MG63 (cell line): ENCODE data around the gene RTP3. TPM values are rescaled to one million over a fixed set of nuclear protein-coding genes. Genes with fewer than 3 reads are reported as not detected.

Source experiments
- DNase-seq: peaks from one replicate; pipeline ENCODE4 v3.0.0-alpha.2; 2020
- H3K27me3 ChIP-seq: fragments of 250-450 bp; sonication (Bioruptor Pico); 2 replicates; pipeline ENCODE4 v1.5.1; 2020; ENCODE audit warnings: mild to moderate bottlenecking, moderate library complexity
- H3K36me3 ChIP-seq: fragments of 250-450 bp; sonication (Bioruptor Pico); 2 replicates; pipeline ENCODE4 v1.5.1; 2020; ENCODE audit warnings: mild to moderate bottlenecking, moderate library complexity
- H3K4me3 ChIP-seq: fragments of 250-450 bp; sonication (Bioruptor Pico); 2 replicates; pipeline ENCODE4 v1.5.1; 2020; ENCODE audit warnings: mild to moderate bottlenecking, moderate library complexity
- H3K9me3 ChIP-seq: fragments of 250-450 bp; sonication (Bioruptor Pico); 2 replicates; pipeline ENCODE4 v1.5.1; 2020; ENCODE audit warnings: mild to moderate bottlenecking, moderate library complexity
- total RNA-seq: library from RNA; depleted of rRNA; stranded (reverse); fragments of >200 nt; shearing (Covaris generic); gene quantifications from 2 replicates; pipeline ENCODE4 v1.2.3, GENCODE V29; 2014; ENCODE audit warnings: low replicate concordance

The RTP3 gene
- total RNA-seq, 1 experiment from 2014 or later, result not detected

DNA sequence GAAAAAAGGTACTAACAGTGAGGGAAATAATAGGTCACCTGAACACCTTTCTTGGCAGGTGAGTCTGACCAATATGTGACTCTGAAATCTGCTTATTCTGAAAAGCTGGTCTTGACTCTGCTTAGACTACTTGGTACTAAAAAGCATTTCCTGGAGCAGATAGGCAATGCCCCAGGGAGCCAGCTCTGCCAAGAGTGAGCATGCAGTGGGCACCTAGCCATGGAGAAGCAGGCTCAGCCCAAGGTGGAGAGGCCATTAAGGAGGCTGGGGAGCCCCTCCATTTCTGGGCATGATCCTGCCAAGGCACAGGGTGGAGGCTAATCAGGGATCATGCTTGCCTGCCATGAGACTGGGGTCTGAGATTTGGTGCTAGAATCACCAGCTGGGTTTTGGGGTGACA, 31.5 kb upstream of the RTP3 start:
- Histone ChIP-seq H3K4me3 (no peak overlapping the region), H3K9me3 (no peaks in the 10 kb centered on the region), H3K27me3 (no peaks in the 10 kb centered on the region), H3K36me3 (no peaks in the 10 kb centered on the region)
- DNase-seq, result peak; percentile 74

DNA sequence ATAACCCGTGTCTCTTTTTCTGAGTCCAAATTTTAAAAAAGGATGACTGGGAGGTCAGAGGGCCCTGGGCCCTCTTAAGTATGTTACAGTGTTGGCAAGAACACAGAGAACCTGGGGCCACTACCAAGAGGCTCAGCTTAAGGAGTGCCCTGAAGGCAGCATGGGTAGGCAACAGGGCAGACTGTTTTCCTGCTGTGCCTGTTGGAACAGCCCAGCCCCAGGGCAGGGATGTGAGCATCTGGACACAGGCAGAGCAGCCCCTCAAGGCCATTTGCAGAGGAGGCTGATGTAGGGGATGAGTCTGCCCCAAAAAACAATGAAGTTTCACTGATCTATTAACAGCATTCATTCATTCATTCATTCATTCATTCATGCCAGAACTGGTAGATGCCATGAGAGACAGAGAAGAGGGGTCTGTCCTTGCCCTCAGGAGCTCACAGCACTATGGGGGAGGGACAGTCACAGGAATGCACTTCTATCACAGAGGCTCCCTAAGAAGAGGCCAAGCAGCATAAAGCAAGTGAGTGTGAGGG, 30.8 kb upstream of the RTP3 start:
- H3K4me3 ChIP-seq, result no peak overlapping the region
- no peaks in the 10 kb centered on the region for H3K9me3 ChIP-seq
- H3K36me3 ChIP-seq, result no peaks in the 10 kb centered on the region
- DNase-seq, result peak; percentile 29
- H3K27me3 ChIP-seq, result no peaks in the 10 kb centered on the region

DNA sequence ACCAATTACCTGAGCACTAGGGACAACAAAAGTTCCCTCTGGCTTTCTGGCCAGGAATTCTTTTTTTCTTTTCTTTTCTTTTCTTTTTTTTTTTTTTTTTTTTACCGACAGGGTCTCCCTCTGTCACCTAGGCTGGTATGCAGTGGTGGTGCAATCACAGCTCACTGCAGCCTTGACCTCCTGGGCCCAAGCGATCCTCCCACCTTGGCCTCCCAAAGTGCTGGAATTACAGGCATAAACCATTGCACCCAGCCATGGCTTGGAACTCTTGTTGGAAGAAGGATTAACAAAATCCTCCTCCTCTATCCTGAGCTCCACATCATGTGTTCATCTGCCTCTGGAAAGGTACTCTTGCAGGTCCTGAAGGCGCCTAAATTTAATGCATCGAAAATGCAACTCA, 30.2 kb upstream of the RTP3 start:
- Histone ChIP-seq H3K27me3 (no peaks in the 10 kb centered on the region), H3K4me3 (no peak overlapping the region), H3K9me3 (no peaks in the 10 kb centered on the region), H3K36me3 (no peaks in the 10 kb centered on the region)
- no peak for DNase-seq

DNA sequence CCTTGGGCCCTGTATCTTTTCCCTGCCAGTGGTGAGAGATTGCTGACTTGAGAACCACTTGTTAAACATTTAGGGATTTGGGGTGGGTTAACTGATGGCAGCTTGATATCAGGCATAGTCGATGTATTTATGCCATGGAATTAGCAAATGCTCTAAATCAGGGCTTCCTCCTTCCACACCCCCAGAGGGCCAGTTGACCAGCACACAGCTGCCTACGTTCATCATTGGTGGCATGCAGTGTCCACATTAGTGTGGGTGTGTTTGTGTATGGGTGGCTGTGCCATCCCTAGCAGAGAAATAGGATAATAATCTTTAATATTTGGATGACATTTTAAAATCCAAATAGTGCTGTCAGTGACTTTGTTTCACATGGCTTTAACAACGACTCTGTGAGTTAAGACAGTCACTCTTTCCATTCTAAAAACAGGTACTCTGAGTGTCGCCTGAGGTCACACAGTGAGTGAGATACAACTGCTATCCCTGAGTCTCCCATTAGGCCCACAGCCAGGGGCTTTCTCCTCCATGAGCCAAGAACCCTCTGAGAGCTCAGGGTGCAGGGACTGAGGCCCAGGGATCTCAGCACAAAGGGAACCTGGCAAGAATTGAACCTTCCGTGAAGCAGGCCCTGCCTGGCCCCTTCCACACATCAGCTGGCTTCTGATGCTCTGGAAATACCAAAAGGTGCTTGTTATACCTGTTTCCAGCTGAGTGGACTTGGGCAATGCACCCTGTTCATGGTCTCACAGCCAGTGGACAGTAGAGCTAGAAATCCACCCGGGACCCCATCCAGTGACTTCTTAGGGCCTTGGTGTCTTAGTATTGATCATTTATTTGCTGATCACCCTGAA, 28.8 kb upstream of the RTP3 start:
- DNase-seq, result no peak
- H3K27me3 ChIP-seq, result no peaks in the 10 kb centered on the region

DNA sequence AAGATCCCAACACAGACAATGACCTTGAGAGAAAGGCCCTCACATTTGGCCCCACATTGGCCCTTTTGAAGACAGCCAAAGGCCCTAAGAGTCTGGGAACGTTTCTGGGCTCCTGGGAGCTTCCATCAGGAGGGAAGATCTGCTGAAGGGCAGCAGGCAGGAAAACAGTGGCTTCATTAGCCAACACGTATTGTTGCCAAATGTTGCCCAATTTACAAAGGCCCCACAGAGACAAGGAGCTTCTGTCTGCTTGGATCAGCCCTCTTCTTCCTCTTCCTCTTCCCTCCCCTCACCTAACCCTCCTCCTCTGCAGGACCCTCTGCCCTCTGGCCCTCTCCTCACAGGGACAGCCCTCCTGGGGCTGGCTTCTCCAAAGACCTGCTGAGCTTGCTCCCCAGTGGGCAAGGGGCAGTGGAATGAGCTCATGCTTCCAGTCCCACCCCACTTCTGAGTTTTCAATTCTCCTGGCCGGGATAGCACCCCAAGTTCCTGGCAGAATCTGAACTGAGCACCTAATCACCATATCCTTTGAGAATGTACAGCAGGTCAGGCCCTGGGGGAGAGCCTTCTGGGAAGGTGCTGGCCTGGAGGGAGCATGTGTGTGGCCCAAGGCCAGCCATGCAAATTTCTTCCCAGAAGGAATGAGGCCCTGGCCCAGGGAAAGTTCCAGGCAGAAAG, 28.0 kb upstream of the RTP3 start:
- Histone ChIP-seq H3K4me3 (no peak overlapping the region), H3K27me3 (no peaks in the 10 kb centered on the region), H3K36me3 (no peaks in the 10 kb centered on the region), H3K9me3 (no peaks in the 10 kb centered on the region; the same call in 1 of the 2 replicates)
- no peak for DNase-seq

More for the DNA sequence above, 28.8 kb upstream of the RTP3 start:
- no peak overlapping the region for H3K4me3 ChIP-seq
- H3K36me3 ChIP-seq, result no peaks in the 10 kb centered on the region
- no peaks in the 10 kb centered on the region for H3K9me3 ChIP-seq

DNA sequence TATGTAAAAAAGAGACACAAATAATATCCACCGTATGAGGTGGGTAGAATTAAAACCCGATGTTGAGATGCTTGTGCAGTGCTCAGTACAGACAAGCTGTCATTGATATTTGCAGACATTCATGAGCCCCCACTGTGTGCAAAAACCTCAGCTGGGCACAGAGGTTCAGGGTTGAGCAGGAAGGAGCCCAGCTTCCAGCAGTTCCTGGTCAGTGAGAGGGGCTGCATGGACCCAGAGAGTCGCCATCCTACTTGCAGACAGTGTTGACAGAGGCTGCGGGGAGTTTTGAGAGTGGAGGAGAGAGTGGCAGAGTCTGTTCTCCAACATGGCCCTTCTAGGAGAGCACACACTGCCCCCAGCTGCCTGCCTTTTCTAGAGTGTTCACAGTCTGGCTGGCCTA, 26.9 kb upstream of the RTP3 start:
- H3K36me3 ChIP-seq, result no peaks in the 10 kb centered on the region
- H3K27me3 ChIP-seq, result no peaks in the 10 kb centered on the region
- no peak for DNase-seq
- H3K9me3 ChIP-seq, result peaks cover 2% of the 10 kb centered on the region
- no peak overlapping the region for H3K4me3 ChIP-seq

DNA sequence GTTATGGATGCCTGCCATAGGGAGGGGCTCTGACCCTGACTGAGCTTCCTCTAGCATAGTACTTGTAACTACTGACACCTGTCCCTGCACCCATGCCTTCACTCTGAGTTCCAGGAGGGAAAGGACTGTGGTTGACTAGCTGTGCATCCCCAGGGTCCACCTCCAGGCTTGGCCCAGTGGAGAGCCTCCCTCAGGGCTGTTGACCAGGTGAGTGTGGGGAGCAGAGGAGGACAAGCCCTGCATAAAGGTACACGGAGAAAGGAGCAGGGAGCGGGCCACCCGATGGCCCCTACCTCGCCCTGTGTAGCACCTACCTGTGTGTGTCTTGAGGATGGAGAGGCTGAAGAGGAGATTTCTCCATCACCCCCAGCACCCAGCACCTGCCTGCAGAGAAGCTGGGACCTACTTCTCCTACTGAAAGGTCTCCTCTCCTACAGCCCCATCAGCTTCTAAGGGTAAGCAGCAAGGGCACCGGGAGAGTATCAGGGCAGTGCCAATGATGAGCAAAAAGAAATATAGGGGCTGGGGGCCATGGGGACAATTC, 26.3 kb upstream of the RTP3 start:
- no peaks in the 10 kb centered on the region for H3K36me3 ChIP-seq
- H3K27me3 ChIP-seq, result no peaks in the 10 kb centered on the region
- H3K4me3 ChIP-seq, result no peak overlapping the region

DNA sequence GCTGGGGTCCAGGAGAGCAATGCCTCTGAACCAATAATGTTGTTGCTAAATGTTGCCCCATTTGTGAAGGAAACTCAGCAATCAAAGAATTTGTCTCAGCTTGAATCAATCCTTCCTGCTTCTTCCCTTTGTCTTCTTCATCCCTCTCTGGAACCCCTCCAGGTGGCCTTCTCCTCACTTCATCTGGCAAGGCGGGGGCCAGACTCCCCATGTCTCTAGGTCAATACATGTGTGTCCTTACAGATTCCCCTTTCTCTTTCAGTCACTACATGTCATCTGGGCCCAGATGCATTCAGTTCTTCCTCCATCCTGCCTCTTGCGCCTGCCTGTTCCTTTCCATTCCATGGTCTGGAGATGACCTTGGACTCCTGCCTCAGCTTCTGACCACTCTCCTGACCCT, 25.0 kb upstream of the RTP3 start:
- H3K27me3 ChIP-seq, result no peaks in the 10 kb centered on the region
- H3K9me3 ChIP-seq, result peaks cover 2% of the 10 kb centered on the region
- H3K4me3 ChIP-seq, result no peak overlapping the region
- no peaks in the 10 kb centered on the region for H3K36me3 ChIP-seq
- DNase-seq, result no peak

More for the DNA sequence above, 26.3 kb upstream of the RTP3 start:
- DNase-seq, result no peak
- H3K9me3 ChIP-seq, result peaks cover 2% of the 10 kb centered on the region

DNA sequence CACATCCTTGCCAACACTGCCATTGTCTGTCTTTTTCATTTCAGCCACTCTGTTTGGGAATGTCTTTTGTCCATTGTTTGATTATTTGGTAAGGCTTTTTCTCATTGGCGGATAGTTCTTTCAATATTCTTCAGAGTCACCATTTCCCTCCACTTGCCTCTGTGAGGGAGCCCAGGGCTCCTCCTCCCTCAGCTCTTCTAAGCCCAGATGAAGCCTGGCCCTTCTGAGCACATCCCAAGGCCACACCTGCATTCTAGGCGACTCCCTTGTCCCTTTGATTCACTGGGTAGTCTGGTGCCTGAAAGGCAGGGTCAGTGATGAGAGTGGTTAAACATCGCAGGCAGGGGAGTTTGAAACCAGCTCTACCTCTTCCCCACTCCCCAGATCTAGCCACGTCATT, 20.6 kb upstream of the RTP3 start:
- peaks cover 2% of the 10 kb centered on the region for H3K9me3 ChIP-seq
- no peaks in the 10 kb centered on the region for H3K27me3 ChIP-seq
- H3K36me3 ChIP-seq, result no peaks in the 10 kb centered on the region
- no peak overlapping the region for H3K4me3 ChIP-seq
- DNase-seq, result no peak

DNA sequence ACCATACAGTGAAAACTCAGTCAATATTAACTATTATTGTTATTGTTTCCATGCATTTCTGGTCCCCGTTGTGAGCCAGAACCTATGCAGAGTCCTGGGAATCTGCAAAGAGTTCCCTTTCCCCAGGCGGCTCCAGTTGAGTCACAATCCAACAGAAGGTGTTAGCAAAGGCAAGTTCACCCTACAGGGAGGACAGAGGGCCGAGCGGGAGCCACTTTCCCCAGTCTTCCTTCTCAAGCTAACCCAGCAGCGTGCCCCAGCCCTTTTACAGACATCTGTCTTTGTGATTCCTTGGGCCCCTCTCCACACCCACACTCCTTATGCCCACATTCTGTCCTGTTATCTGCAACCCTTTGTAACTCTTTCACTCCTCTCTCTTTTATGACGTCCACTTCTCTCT, 20.0 kb upstream of the RTP3 start:
- DNase-seq, result no peak
- Histone ChIP-seq H3K4me3 (no peak overlapping the region), H3K9me3 (peaks cover 2% of the 10 kb centered on the region), H3K36me3 (no peaks in the 10 kb centered on the region), H3K27me3 (no peaks in the 10 kb centered on the region)

DNA sequence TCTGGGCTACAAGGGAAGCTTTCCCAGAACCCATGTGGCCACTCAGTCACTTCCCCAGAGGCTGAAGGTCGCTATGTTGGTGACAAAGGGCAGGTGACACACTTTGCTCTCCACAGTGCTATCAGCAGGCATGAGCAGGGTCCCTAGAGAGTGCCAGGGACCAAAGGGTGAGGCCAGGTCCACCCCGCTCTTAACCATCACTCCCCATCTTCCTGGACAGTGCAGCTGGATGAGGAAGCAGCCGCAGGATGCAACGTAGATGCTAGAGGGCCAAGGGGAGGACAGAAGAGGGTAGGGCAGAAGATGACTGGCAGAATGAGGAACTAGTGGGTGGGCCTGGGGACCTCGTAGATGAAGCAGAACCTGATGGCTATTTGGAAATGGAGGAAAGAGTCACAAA, 19.4 kb upstream of the RTP3 start:
- Histone ChIP-seq H3K36me3 (no peaks in the 10 kb centered on the region), H3K9me3 (peaks cover 2% of the 10 kb centered on the region), H3K4me3 (no peak overlapping the region), H3K27me3 (no peaks in the 10 kb centered on the region)
- no peak for DNase-seq

DNA sequence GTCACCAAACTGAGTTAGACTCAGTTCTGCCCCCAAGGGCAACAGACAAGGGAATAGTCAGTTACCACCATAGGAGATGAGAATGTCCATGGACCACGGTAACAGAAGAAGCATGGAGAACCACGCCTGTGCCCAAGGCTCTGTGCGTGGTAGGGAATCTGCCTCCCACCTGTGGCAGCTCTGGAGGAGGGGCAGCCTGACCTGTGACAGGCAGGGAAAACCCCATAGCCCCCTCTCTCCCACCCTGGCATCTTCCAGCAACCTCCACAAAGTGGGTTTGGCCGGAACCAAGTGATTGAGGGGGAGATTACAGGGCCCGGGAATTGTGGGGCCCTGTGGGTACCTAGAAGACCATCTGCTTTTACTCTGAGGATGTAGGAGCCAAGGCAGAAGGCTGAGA, 18.8 kb upstream of the RTP3 start:
- H3K4me3 ChIP-seq, result no peak overlapping the region
- no peaks in the 10 kb centered on the region for H3K36me3 ChIP-seq
- H3K9me3 ChIP-seq, result peaks cover 2% of the 10 kb centered on the region
- H3K27me3 ChIP-seq, result no peaks in the 10 kb centered on the region
- no peak for DNase-seq

DNA sequence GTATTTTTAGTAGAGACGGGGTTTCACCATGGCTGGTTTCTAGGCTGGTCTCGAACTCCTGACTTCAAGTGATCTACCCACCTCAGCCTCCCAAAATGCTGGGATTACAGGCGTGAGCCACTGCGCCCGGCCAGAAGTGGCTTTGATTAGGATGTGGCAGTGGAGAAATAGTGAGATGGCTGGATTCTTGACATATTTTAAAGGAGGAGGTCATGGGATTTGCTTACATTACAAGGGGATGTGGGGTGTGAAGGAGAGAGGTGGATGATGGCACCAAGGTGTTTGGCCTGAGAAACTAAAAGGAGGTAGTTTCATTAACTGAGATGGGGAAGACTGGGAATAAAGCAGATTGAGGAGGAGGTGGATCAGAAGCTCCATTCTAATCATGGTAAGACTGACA, 18.1 kb upstream of the RTP3 start:
- Histone ChIP-seq H3K36me3 (no peaks in the 10 kb centered on the region), H3K27me3 (no peaks in the 10 kb centered on the region)
- no peak for DNase-seq

DNA sequence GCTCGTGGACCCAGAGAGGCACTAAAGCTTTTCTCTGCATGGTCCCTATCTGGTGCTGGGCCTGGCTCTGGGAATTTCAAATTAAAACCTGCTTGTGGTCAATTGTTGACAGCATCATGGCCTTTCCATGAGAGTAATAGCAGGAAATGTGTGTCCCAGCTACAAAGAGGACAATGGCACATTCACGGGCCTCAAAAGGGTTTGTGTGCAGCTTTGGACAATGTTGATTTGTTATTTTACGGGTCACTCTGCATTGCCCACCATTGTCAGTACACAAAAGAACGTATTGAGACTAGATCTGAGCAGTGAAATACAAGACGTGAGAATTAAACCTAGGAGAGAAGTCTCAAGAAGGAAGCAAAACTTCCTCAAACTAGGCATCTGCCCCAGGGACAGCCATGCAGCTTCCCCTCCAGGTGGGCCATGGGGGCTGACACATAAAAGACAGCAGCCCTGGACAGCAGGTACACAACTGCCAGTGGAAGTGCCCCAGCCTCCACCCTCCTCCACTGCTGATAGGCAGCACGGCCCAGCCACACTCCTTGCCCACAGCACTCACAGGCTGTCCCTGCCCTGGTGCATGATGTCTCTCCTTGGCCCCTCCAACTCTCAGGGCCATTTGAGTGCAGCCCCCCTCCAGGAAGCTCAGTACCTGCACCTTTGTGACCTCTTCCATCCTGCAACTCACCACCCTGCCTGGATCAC, 17.1 kb upstream of the RTP3 start:
- no peaks in the 10 kb centered on the region for H3K9me3 ChIP-seq
- no peaks in the 10 kb centered on the region for H3K36me3 ChIP-seq
- no peak for DNase-seq
- H3K27me3 ChIP-seq, result no peaks in the 10 kb centered on the region
- no peak overlapping the region for H3K4me3 ChIP-seq

More for the DNA sequence above, 18.1 kb upstream of the RTP3 start:
- peaks cover 2% of the 10 kb centered on the region for H3K9me3 ChIP-seq
- H3K4me3 ChIP-seq, result no peak overlapping the region

DNA sequence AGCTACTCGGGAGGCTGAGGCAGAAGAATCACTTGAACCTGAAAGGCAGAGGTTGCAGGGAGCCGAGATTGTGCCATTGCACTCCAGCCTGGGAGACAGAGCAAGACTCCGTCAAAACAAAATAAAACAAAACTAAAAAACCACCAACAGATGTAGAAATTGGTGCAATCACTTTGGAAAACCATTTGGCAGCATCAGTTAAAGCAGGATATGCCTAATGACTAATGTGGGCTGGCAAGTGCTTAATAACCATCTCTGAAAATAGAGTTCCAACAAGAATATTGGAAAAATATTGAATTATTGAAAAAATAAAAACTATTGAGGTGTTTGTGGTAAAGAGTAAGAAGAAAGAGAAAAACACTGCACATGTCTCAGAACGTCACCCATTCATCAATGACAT, 16.1 kb upstream of the RTP3 start:
- H3K4me3 ChIP-seq, result no peak overlapping the region
- DNase-seq, result no peak
- H3K27me3 ChIP-seq, result no peaks in the 10 kb centered on the region
- no peaks in the 10 kb centered on the region for H3K36me3 ChIP-seq
- H3K9me3 ChIP-seq, result no peaks in the 10 kb centered on the region

DNA sequence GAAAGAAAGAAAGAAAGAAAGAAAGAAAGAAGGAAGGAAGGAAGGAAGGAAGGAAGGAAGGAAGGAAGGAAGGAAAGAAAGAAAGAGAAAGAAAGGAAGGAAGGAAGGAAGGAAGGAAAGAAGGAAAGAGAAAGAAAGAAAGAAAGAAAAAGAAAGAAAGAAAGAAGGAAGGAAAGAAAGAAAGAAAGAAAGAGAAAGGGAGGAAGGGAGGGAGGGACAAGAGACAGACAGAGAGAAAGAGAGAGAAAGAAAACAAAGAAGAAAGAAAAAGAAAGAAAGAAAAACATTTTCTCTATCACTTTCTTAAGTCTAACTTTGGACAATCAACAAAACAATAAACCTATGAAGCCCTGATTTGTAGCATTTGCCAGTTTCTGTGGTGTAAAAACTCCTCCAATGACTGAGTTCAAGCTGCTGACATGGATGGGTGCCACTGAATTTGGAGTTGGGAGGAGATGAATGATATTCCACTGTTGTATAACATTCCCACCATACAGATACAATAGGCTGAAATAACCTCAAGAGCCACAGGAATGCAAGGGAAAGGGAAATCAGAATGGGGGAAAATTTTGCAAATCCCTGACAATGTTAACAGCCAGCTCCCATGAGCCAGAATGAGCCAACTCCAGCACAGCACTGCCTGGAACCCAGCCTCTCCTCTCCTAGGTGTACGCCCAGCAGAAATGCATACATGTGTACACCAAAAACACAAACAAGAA, 15.0 kb upstream of the RTP3 start:
- Histone ChIP-seq H3K27me3 (no peaks in the 10 kb centered on the region), H3K36me3 (no peaks in the 10 kb centered on the region)
- DNase-seq, result peak; percentile 76

More for the DNA sequence above, 15.0 kb upstream of the RTP3 start:
- no peak overlapping the region for H3K4me3 ChIP-seq
- H3K9me3 ChIP-seq, result no peaks in the 10 kb centered on the region
